Osteoblast (primary cell): ENCODE results near the gene MMRN2. TPM values are rescaled to one million over a fixed set of nuclear protein-coding genes. Genes with fewer than 3 reads are reported as not detected.

Experiments
- DNase-seq: peaks from one replicate; pipeline ENCODE4 v3.0.0; 2011; ENCODE audit warnings: low spot score, mixed read lengths; ENCODE audit not compliant: insufficient read length; ENCODE audit errors: missing footprints
- H2AFZ ChIP-seq: 2 replicates; pipeline ENCODE4 v1.6.0; 2011; ENCODE audit warnings: mild to moderate bottlenecking, low read length
- H3K27ac ChIP-seq: 2 replicates; pipeline ENCODE4 v1.5.1; 2011; ENCODE audit warnings: mild to moderate bottlenecking, low read depth, low read length, moderate library complexity
- H3K27me3 ChIP-seq: 2 replicates; pipeline ENCODE4 v1.6.0; 2012; ENCODE audit warnings: mild to moderate bottlenecking, control low read depth, inconsistent platforms, low read length, moderate library complexity; ENCODE audit not compliant: insufficient read depth
- H3K36me3 ChIP-seq: 2 replicates; pipeline ENCODE4 v1.5.1; 2011; ENCODE audit warnings: mild to moderate bottlenecking, low read length, control low read depth, moderate library complexity; ENCODE audit not compliant: insufficient read depth
- H3K4me1 ChIP-seq: 2 replicates; pipeline ENCODE4 v1.5.1; 2011; ENCODE audit warnings: mild to moderate bottlenecking, low read length, control low read depth, moderate library complexity; ENCODE audit not compliant: insufficient read depth
- H3K4me2 ChIP-seq: 2 replicates; pipeline ENCODE4 v1.6.0; 2011; ENCODE audit warnings: mild to moderate bottlenecking, low read length; ENCODE audit not compliant: insufficient read depth
- H3K4me3 ChIP-seq: fragments of 200-600 bp; sonication (generic); 3 replicates; pipeline ENCODE4 v1.5.1; 2012; ENCODE audit warnings: mild to moderate bottlenecking, low read length, inconsistent platforms; ENCODE audit not compliant: insufficient read depth
- H3K79me2 ChIP-seq: 2 replicates; pipeline ENCODE4 v1.6.0; 2012; ENCODE audit warnings: mild to moderate bottlenecking, low read length, control low read depth, inconsistent platforms; ENCODE audit not compliant: insufficient read depth
- H3K9me3 ChIP-seq: 2 replicates; pipeline ENCODE4 v1.5.1; 2011; ENCODE audit warnings: low read depth, low read length, control low read depth
- H4K20me1 ChIP-seq: 2 replicates; pipeline ENCODE4 v1.6.0; 2012; ENCODE audit warnings: mild to moderate bottlenecking, low read length, control low read depth; ENCODE audit not compliant: insufficient read depth
- CTCF ChIP-seq: IDR thresholded peaks from 2 replicates; pipeline ENCODE4 v1.5.1; 2011; ENCODE audit warnings: mild to moderate bottlenecking, low read depth, low read length, moderate library complexity; ENCODE audit errors: extremely low read depth
- total RNA-seq: library from RNA; depleted of rRNA; stranded (reverse); fragments of >200 nt; gene quantifications from 2 replicates; pipeline ENCODE4 v1.2.3, GENCODE V29; 2012

The MMRN2 gene
- total RNA-seq, 1 donor = 1.1 TPM

- Histone ChIP-seq H3K27me3 (no peaks in the 10 kb centered on the region), H3K9me3 (no peaks in the 10 kb centered on the region), H3K4me2 (peak within 1 kb of the TSS; percentile 5), H3K79me2 (no peaks in the 10 kb centered on the region), H3K4me1 (peaks cover 20% of the 10 kb centered on the region), H4K20me1 (no peaks in the 10 kb centered on the region), H2AFZ (peak within 1 kb of the TSS; percentile 68), H3K36me3 (no peaks in the 10 kb centered on the region), H3K4me3 (no peak within 1 kb of the TSS), H3K27ac (no peak within 1 kb of the TSS)
- peak; percentile 88 for DNase-seq
- TF ChIP-seq CTCF = no peak
These were observed 893 bp upstream of the MMRN2 start, which contains the start of gene SNCG for GRCh38 chr10:86958116-86958900. Gene SNCG, plus strand, starts transcription at chr10:86958599. Its CDS starts 99 bp downstream, at chr10:86958698.

GRCh38 chr10:86956848-86957448 is 467 bp downstream of the MMRN2 start:
- H2AFZ ChIP-seq = no peak overlapping the region
- no peaks in the 10 kb centered on the region for H3K27me3 ChIP-seq
- H3K9me3 ChIP-seq = no peaks in the 10 kb centered on the region
- H3K4me1 ChIP-seq = peaks cover 20% of the 10 kb centered on the region
- no peaks in the 10 kb centered on the region for H4K20me1 ChIP-seq
- no peaks in the 10 kb centered on the region for H3K36me3 ChIP-seq
- H3K79me2 ChIP-seq = no peaks in the 10 kb centered on the region
- H3K4me3 ChIP-seq = no peak overlapping the region
- peak; percentile 79 for DNase-seq
- H3K27ac ChIP-seq = no peak overlapping the region
- no peak overlapping the region for H3K4me2 ChIP-seq
- no peak for TF ChIP-seq CTCF

- DNase-seq = peak; percentile 59
- H3K9me3 ChIP-seq = no peaks in the 10 kb centered on the region
- no peaks in the 10 kb centered on the region for H3K27me3 ChIP-seq
- H3K27ac ChIP-seq = no peak overlapping the region
- H3K4me2 ChIP-seq = no peak overlapping the region
- no peak for TF ChIP-seq CTCF
- H3K4me1 ChIP-seq = peaks cover 20% of the 10 kb centered on the region
- no peaks in the 10 kb centered on the region for H3K36me3 ChIP-seq
- H3K79me2 ChIP-seq = no peaks in the 10 kb centered on the region
- no peaks in the 10 kb centered on the region for H4K20me1 ChIP-seq
- H2AFZ ChIP-seq = no peak overlapping the region
- no peak overlapping the region for H3K4me3 ChIP-seq
These were observed 1.1 kb downstream of the MMRN2 start for GRCh38 chr10:86956195-86956847.
